ENCODE measurements around the gene EP400.

Gene EP400

DNA sequence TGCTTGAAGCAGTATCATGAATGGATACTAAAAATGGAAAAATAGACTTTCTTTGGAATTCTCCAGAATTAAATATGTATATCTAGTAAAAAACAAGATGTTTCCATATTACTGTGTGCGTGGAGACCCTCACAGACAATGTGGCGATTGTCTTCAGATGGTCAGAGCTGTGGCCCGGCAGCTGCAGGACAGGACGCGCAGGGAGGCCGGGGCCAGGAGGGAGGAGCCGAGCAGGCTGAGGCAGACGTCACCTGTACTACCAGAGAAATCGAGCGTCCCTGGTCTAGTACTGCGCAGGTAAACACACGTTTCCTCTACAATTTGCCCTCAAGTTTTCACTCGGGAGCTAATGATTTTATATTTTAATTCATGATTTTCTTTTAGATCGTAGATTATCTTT lies 171.5 kb downstream of the EP400 start:
- Histone ChIP-seq H3K9me2 (ENCODE audit: low read depth, low read length) (no peaks in the 10 kb centered on the region), H3K4me1 (ENCODE audit: insufficient read depth, low read length, severe bottlenecking) (no peaks in the 10 kb centered on the region), H3K27ac (ENCODE audit: low read depth, low read length, poor library complexity, severe bottlenecking) (no peak overlapping the region)

GRCh38 chr12:132123970-132124765 lies 174.4 kb downstream of the EP400 start:
- Histone ChIP-seq H3K9ac (ENCODE audit: low read length) (no peak overlapping the region), H3K4me1 (ENCODE audit: insufficient read depth, low read length, severe bottlenecking) (no peaks in the 10 kb centered on the region), H3K36me3 (ENCODE audit: insufficient read depth, low read length) (peaks cover 77% of the 10 kb centered on the region), H3K9me3 (ENCODE audit: low read length) (peaks cover 6% of the 10 kb centered on the region), H4K20me1 (ENCODE audit: insufficient read depth, low read length) (no peaks in the 10 kb centered on the region), H3F3A (ENCODE audit: insufficient read depth, low read length) (no peaks in the 10 kb centered on the region), H2AFZ (ENCODE audit: low read length) (no peak overlapping the region), H3K4me2 (ENCODE audit: low read length) (no peak overlapping the region), H3K9me2 (ENCODE audit: low read depth, low read length) (no peaks in the 10 kb centered on the region), H3K27me3 (ENCODE audit: insufficient read depth, low read length) (no peaks in the 10 kb centered on the region), H3K27ac (ENCODE audit: low read depth, low read length, poor library complexity, severe bottlenecking) (no peak overlapping the region), H3K4me3 (ENCODE audit: low read depth, low read length, poor library complexity, severe bottlenecking) (no peak overlapping the region), H3K79me2 (ENCODE audit: insufficient read depth, low read length) (no peaks in the 10 kb centered on the region)
- TF ChIP-seq EZH2 (IDR thresholded peaks at IDR 0.05; ENCODE audit: borderline replicate concordance, low read length) (no peak), CTCF (IDR thresholded peaks at IDR 0.05; ENCODE audit: low read length) (no peak)

More for the DNA sequence above, 171.5 kb downstream of the EP400 start:
- no peak overlapping the region for H3K4me2 ChIP-seq (ENCODE audit: low read length)
- H3K79me2 ChIP-seq (ENCODE audit: insufficient read depth, low read length) = no peaks in the 10 kb centered on the region
- peaks cover 72% of the 10 kb centered on the region for H3K36me3 ChIP-seq (ENCODE audit: insufficient read depth, low read length)
- TF ChIP-seq CTCF (IDR thresholded peaks at IDR 0.05; ENCODE audit: low read length) = no peak
- TF ChIP-seq EZH2 (IDR thresholded peaks at IDR 0.05; ENCODE audit: borderline replicate concordance, low read length) = no peak
- no peak overlapping the region for H2AFZ ChIP-seq (ENCODE audit: low read length)
- no peak overlapping the region for H3K4me3 ChIP-seq (ENCODE audit: low read depth, low read length, poor library complexity, severe bottlenecking)
- H3F3A ChIP-seq (ENCODE audit: insufficient read depth, low read length) = no peaks in the 10 kb centered on the region
- no peaks in the 10 kb centered on the region for H4K20me1 ChIP-seq (ENCODE audit: insufficient read depth, low read length)
- no peaks in the 10 kb centered on the region for H3K27me3 ChIP-seq (ENCODE audit: insufficient read depth, low read length)
- no peaks in the 10 kb centered on the region for H3K9me3 ChIP-seq (ENCODE audit: low read length)
- H3K9ac ChIP-seq (ENCODE audit: low read length) = no peak overlapping the region

- no peak overlapping the region for H3K4me2 ChIP-seq (ENCODE audit: low read length)
- H3K9ac ChIP-seq (ENCODE audit: low read length) = no peak overlapping the region
- no peak for TF ChIP-seq CTCF (IDR thresholded peaks at IDR 0.05; ENCODE audit: low read length)
- TF ChIP-seq EZH2 (IDR thresholded peaks at IDR 0.05; ENCODE audit: borderline replicate concordance, low read length) = no peak
- no peak overlapping the region for H3K27ac ChIP-seq (ENCODE audit: low read depth, low read length, poor library complexity, severe bottlenecking)
- peaks cover 6% of the 10 kb centered on the region for H3K9me3 ChIP-seq (ENCODE audit: low read length)
- no peaks in the 10 kb centered on the region for H3K4me1 ChIP-seq (ENCODE audit: insufficient read depth, low read length, severe bottlenecking)
- H3K9me2 ChIP-seq (ENCODE audit: low read depth, low read length) = no peaks in the 10 kb centered on the region
- no peaks in the 10 kb centered on the region for H3K27me3 ChIP-seq (ENCODE audit: insufficient read depth, low read length)
- peaks cover 75% of the 10 kb centered on the region for H3K36me3 ChIP-seq (ENCODE audit: insufficient read depth, low read length)
- H3K4me3 ChIP-seq (ENCODE audit: low read depth, low read length, poor library complexity, severe bottlenecking) = no peak overlapping the region
- no peak overlapping the region for H2AFZ ChIP-seq (ENCODE audit: low read length)
- no peaks in the 10 kb centered on the region for H3F3A ChIP-seq (ENCODE audit: insufficient read depth, low read length)
- no peaks in the 10 kb centered on the region for H4K20me1 ChIP-seq (ENCODE audit: insufficient read depth, low read length)
- no peaks in the 10 kb centered on the region for H3K79me2 ChIP-seq (ENCODE audit: insufficient read depth, low read length)
These were observed 175.2 kb downstream of the EP400 start for GRCh38 chr12:132124766-132125425.
